Caki2 (cell line): ENCODE results near the gene UGT1A4. TPM values are rescaled to one million over a fixed set of nuclear protein-coding genes. Genes with fewer than 3 reads are reported as not detected.
A peak's percentile ranks its signal among the peaks of the same experiment; 100 is the strongest.

Source experiments
- DNase-seq: peaks from one replicate; pipeline ENCODE4 v3.0.0-alpha.2; 2015; ENCODE audit warnings: low read depth
- in situ Hi-C: cut with HindIII; loops from 2 replicates; pipeline ENCODE4 v1.10.0; 2016; ENCODE audit warnings: low sequenced_read_pairs, low pct_unique_long_range_greater_than_20kb, mixed read lengths
- total RNA-seq: library from RNA; depleted of rRNA; stranded (reverse); fragments of >200 nt; shearing (Covaris generic); gene quantifications from 2 replicates; pipeline ENCODE4 v1.2.3, GENCODE V29; 2014; ENCODE audit warnings: low replicate concordance

Gene UGT1A4
- total RNA-seq, 1 experiment from 2014 or later = 0.10 TPM

DNA sequence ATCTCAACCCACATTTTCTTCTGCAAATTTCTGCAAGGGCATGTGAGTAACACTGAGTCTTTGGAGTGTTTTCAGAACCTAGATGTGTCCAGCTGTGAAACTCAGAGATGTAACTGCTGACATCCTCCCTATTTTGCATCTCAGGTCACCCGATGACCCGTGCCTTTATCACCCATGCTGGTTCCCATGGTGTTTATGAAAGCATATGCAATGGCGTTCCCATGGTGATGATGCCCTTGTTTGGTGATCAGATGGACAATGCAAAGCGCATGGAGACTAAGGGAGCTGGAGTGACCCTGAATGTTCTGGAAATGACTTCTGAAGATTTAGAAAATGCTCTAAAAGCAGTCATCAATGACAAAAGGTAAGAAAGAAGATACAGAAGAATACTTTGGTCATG lies 49.5 kb downstream of the UGT1A4 start:
- DNase-seq = no peak
- in situ Hi-C loops = no loop called here

DNA sequence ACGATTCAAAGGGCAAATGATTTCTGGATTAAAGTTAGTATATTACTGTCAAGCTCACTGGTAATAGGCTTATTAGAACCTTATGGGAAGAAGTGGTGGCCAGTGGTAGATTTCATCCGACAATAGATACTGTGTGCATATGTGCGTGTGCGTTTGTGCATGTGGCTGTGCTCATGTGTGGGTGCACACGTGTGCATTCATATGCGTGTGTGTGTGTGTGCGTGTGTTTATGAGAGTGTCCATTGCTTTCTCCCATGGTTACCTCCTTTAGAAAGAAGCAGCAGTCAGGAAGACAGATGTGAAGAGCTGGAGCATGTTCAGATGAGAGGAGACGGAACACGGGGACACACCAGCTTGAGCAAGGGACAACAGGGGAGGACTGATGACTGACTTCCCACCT lies 50.7 kb downstream of the UGT1A4 start:
- in situ Hi-C loops = no loop called here
- no peak for DNase-seq

DNA sequence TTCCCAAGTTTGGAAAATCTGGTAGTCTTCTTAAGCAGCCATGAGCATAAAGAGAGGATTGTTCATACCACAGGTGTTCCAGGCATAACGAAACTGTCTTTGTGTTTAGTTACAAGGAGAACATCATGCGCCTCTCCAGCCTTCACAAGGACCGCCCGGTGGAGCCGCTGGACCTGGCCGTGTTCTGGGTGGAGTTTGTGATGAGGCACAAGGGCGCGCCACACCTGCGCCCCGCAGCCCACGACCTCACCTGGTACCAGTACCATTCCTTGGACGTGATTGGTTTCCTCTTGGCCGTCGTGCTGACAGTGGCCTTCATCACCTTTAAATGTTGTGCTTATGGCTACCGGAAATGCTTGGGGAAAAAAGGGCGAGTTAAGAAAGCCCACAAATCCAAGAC lies 53.6 kb downstream of the UGT1A4 start:
- in situ Hi-C loops = no loop called here

DNA sequence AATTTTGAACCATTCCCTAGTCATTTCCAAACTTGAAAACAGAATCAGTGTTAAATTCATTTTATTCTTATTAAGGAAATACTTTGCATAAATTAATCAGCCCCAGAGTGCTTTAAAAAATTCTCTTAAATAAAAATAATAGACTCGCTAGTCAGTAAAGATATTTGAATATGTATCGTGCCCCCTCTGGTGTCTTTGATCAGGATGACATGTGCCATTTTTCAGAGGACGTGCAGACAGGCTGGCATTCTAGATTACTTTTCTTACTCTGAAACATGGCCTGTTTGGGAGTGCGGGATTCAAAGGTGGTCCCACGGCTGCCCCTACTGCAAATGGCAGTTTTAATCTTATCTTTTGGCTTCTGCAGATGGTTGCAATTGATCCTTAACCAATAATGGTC lies 54.0 kb downstream of the UGT1A4 start:
- in situ Hi-C loops = no loop called here
- DNase-seq = no peak

More for the DNA sequence above, 53.6 kb downstream of the UGT1A4 start:
- DNase-seq = no peak

DNA sequence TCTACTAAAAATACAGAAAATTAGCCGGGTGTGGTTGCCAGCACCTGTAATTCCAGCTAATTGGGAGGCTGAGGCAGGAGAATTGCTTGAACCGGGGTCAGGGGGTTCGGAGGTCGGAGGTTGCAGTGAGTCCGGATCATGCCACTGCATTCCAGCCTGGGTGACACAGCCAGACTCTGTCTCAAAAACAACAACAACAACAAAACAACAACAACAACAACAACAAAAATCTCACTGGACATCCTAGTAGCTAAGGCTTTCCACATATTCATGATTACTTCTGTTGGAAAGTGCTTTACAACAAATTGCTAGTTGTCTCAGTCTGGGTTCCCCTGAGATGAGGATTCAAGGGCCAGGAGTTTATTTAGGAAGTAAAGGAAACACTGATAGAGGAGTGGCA lies 55.3 kb downstream of the UGT1A4 start:
- in situ Hi-C loops = no loop called here

DNA sequence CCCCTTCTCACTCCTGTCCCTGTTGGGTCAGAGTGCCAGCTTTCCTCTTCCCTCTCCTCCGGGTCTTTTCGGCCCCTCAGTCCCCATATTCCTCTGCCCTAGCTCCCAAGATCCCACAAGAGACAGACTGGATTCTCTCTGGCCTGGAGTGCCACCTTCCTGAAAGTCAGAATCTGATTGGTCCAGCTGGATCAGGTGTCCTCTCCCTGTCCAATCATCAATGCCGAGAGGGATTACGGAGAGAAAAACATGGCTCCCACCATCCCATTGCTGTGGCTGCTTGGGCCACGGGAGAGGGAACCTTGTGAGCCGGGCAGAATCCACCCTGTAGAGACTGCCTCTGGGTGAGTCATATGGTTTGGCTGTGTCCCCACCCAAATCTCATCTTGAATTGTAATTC lies 56.9 kb downstream of the UGT1A4 start:
- in situ Hi-C loops = no loop called here
- peak; percentile 38 for DNase-seq

More for the DNA sequence above, 55.3 kb downstream of the UGT1A4 start:
- DNase-seq = no peak

DNA sequence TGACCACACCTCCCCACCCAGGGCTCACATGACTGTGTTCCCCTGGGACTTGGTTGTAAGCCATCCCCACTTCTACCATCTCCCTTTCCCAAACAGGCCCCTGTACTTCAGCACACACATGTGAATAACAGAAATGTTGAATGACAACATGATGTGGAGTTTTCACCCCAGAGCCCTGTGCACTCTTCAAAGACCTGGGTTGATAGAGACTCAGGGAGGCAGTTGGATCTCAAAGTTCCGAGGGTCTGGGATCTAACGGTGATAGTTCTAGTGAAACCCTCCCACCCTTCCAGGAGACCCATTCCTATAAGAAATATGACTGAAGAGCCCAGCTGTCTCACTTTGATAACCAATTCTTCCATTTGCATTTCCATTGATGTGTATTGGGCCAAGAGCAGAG lies 59.5 kb downstream of the UGT1A4 start, which contains the start of gene MROH2A:
MROH2A (plus strand) TSS at position 301 of the 400 bp plus-strand sequence. CDS start 1,029 bp downstream, outside the sequence.
- in situ Hi-C loops = no loop called here

DNA sequence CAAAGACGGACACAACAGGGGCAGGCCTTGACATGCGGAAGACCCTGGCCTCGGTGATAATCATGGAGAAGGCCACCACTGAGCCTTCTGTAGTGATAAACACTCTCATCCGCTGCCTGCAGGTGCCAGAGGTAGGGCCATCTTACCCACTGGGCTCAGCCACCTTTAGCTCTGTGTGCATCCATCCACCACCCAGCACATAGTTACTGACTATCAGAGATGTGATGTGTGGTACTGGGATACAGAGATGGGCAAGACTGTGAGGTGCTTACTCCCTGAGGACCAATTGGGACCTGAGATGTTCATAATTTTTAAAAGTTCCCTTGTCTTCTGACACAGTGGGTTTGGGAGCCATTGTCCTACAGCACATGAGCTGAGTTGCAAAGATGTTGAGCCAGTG lies 61.2 kb downstream of the UGT1A4 start:
- in situ Hi-C loops = no loop called here
- DNase-seq = no peak

More for the DNA sequence above, 59.5 kb downstream of the UGT1A4 start, which contains the start of gene MROH2A:
- no peak for DNase-seq

DNA sequence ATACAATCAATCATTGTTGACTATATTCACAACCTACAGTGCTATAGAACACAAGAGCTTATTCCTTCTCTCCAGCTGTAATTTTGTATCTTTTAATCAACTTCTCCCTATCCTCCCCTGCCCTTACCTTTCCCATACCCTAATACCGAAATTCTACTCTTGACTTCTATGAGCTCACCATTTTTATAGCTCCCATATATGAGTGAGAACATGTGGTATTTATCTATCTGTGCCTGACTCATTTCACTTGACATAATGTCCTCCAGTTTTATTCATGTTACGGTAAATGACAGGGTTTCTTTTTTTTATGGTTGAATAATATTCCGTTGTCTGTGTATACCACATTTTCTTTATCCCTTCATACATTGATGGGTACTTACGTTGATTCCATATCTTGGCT lies 62.2 kb downstream of the UGT1A4 start:
- in situ Hi-C loops = no loop called here
- no peak for DNase-seq

DNA sequence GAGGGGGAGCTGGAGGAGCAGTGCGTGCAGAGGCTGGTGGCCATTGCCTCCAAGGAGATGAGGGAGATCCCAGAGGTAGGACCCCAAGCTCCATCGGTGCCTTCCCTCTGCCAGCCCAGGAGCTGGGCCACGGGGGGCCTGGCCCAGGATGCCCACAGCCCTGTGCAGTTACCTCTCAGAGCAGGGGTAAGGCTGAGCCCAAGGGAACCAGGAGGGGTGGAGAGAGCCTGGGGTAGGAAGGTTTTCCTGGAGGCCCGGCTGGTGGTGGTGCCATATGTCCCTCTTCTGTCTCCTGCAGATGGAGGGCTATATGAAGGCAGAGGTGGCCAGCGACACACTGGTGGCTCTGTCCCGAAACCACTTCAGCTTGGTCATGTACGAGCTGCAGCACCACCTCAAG lies 71.0 kb downstream of the UGT1A4 start:
- no peak for DNase-seq
- in situ Hi-C loops = no loop called here

DNA sequence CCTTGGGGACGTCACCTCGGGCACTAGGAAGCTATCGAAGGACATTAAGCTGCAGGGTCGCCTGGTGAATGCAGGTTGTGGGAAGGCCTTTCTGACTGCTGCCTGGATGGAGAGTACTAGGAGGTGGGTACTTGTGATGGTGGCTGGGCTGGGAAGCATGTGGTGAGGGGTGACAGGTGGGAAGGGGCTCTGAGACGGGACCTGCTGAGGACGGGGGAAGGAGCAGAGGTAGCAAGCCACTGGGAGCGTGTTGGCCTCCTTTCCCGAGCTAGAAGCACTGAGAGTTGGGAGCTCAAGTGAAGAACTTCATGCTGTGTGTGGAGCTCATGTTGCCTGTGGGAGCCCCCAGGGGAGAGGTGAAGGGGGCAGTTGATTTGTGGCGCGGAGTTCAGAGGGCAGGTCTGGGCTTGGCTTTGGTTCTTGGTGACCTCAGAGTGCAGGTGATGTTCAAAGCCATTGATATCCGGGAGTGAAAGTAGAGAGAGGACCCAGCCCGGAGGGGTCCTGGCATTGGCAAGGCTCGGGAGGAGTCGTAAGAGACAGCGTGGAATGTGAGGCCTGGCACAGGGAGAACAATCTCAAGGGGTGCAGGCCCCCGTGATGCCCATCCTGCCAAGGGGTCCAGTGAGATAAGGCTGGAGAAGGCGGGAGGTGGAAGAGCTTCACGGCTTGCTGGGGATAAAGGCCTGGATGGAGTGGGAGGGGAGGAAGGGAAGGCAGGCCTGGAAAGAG lies 72.8 kb downstream of the UGT1A4 start:
- in situ Hi-C loops = no loop called here
- DNase-seq = no peak

DNA sequence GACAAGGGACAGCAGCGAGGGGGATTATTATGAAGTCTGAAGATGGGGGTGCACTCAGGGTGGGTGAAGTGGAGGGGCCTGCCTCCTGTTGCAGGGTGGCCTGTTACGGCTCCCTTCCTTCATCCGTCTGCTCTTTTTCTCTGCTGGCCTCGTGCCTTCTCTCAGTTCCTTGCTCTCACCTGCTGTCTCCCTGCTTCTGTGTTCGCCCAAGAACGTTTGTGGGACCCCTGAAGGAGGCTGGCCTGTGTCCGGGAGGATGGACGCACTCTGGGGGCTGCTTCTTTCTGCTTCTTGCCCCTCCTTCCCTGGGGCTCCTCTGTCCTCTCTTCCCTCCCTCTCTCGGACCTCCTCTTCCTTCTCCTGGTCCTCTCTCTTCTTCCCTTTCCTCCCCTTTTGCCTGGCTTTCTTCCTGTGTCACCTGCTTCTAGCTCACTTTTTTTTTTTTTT lies 73.4 kb downstream of the UGT1A4 start:
- no peak for DNase-seq
- in situ Hi-C loops = no loop called here

DNA sequence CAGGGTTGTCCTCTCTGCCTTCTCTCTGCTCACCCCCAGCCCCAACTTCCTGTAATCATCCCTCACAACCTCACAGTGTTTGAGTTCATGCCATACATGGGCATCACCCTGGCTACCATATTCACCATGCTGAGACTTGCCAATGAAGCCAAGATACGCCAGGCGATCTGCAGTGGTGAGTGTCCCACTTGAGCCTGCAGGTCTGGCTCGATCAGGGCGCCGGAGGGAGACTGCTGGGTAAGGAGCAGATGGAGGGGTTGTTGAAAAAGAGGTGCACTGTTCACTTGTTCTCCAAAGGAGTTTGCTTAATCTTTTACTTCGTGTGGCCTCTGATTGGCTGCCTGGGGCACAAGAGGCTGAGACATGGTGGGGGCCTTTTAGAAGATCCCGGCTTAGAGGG lies 74.2 kb downstream of the UGT1A4 start:
- no peak for DNase-seq
- in situ Hi-C loops = no loop called here

DNA sequence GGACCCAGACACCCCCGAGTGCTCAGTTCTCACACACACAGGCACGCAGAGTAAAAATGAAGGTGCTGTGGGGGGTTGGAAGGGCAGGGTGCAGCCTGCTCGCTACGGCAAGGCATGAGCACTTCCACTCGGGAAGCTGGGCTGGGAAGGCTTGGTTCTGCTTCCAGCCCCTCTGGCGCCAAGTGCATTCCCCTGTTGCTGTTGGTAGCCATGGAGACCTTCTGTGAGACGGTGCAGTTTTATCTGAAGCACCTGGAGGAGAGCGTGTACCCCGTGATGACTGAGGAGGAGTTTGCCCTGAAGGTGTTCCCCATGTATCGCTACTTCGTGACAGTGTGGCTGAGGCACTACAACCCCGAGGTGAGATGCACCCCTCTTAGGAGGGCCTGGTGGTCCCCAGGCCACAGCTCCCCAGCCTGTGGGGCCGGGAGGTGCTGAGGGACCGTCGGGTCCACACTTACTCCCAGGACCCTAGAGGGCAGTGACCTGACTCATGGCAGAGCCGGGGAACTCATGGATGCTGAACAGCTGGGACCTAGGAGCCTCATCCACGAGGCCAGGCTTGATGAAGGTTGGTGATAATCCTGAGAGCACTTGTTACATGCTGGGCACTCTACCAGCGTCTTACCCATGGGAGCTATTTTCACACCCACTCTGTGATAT lies 75.1 kb downstream of the UGT1A4 start:
- in situ Hi-C loops = no loop called here
- DNase-seq = no peak

DNA sequence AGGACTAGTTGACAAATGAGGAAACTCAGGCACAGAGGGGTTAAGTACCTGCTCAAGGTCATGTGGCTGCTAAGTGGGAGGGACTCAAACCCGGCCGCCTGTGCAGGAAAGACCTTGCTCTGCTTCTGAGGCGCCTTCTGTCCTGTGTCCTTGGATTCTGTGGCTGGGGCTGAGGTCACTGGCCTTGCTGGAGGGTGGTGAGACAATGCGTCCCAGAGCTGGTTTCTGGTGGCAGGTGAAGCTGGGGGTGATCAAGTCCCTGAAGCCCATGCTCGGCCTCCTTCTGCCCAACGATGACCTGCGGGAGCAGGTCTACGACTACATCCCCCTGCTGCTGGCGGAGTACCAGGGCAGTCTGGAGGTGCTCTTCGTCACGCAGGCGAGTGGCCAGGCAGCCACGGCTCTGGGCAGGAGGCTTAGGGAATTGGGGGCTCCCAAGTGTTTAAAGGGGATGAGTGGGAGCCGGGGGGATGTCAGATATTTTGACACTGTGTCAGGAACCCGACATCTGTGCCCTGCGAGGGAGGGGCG lies 75.7 kb downstream of the UGT1A4 start:
- in situ Hi-C loops = no loop called here
- no peak for DNase-seq

DNA sequence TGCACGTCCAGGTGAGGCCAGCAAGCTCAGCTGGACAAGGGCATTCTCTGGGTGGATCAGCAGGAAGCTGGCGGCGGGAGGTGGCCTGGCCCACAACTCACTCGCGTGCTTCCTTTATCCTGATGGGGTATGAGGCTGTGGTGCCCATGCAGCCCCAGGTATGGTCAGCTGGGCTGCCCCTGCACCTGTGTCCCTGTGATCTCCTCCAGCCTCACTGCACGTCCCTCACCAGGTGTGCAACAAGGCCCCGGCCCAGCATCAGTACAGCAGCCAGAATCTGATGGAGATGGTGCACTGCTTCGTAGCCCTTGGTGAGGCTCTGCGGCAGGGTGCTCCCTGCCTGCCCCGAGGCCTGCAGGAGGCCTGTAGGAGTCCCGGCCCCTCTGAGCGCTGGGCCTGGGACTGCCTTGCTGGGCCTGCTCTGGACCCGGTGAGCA lies 77.2 kb downstream of the UGT1A4 start:
- in situ Hi-C loops = no loop called here

DNA sequence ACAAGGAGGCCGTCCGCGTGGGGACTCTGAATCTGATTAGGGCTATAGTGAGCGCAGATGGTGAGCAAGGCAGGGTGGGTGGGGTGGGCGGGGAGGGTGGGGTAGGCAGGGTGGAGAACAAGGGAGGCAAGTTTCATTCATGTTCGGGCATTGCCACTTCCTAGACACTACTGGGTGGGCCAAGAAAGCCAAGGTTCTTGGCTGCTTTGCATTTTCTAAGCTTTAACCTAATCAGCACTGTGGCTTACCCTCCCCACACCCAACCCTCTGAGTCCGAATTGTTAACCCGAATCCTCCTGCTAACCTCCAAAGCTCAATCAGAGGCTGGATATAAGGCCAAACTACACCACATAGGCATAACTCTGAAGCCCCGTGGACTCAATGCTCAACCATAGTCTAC lies 77.7 kb downstream of the UGT1A4 start:
- in situ Hi-C loops = no loop called here
- no peak for DNase-seq

More for the DNA sequence above, 77.2 kb downstream of the UGT1A4 start:
- no peak for DNase-seq

DNA sequence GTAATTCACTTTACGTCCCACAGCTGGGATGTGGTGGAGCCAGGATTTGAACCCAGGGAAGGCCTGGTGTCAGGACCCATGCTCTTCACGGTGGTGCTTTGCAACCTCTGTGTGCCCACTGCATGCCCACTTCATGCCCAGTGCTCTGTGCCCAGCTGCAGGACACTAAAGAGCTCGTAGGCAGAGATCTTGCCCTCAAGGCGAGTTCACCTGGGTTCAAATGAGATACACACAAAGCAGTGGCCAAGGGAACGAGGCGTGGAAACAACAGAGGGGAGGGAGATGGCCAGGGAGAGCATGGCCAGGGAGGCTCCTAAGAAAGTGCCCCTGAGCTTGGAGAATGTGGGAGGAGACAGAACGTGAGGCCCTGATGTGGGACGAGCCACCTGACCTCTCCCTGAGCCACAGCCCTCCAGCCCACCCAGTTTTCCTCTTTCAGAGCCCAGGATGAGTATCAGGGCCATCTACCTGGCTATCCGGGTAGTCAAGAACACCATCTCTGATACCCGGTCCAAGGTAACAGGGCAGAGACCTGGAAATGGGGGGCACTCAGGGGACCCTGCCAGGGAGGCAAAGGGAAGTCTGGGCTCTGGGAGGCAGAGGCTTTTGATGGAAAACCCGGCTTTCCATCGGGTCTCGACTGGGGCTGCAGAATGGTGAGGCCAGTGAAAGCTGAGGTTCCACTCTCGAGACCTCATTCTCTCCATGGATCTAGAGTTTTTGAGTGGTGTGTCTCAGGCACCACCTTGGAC lies 80.0 kb downstream of the UGT1A4 start:
- no peak for DNase-seq
- in situ Hi-C loops = no loop called here
